LHCN-M2 (cell line): ENCODE measurements around the gene LARGE2. TPM values are rescaled to one million over a fixed set of nuclear protein-coding genes. Genes with fewer than 3 reads are reported as not detected.

Source experiments
- DNase-seq: peaks from one replicate; pipeline ENCODE4 v3.0.0-alpha.2; 2012; ENCODE audit warnings: low read depth
- total RNA-seq: library from RNA; depleted of rRNA; stranded (reverse); fragments of >200 nt; gene quantifications from 2 replicates; pipeline ENCODE4 v1.2.3, GENCODE V29; 2014; rRNA removed

The LARGE2 gene
- total RNA-seq, 1 experiment from 2014 or later: not detected

DNA sequence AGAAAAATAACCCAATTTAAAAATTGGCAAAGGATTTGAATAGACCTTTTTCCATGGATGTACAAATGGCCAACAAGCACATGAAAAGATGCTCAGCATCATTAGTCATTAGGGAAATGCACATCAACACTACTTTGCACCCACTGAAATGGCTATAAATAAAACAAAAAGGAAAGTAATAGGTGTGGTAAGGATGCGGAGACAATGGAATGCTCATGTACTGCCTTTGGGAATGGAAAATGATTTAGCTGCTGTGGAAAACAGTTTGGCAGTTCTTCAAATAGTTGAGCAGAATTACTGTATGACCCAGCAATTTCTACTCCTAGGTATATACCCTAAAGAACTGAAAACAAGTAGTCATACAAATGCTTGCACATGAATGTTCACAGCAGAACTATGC, 37.4 kb downstream of the LARGE2 start:
- peak; percentile 5 for DNase-seq

DNA sequence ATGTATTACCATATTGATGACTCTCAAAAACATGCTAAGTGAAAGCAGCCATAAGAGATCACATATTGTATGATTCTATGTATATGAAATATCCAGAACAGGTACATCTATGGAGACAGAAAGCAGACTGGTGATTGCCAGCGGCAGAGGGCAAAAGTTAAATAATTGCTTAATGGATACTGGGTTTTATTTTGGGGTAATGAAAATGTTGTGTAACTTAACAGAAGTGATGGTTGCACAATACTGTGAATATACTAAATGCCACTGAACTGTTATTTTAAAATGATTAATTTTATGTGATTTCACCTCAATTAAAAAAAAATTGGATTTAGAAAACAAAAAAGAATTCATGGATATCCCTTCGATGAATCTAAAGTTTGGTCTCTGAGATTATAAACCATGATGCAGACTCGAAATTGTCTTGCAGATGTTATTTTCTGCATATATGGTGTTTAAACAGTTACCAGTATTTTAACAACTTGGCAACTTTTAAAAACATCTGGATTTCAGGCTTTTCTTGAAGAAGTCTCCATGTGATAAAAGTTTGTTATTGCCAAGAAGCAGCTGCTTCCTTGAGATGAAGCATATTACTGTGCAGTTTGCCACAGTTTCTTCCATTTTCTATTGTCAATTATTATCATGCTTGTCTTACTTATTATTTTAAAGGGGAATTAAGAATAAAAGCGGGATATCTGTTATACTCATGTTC, 38.1 kb downstream of the LARGE2 start:
- no peak for DNase-seq

DNA sequence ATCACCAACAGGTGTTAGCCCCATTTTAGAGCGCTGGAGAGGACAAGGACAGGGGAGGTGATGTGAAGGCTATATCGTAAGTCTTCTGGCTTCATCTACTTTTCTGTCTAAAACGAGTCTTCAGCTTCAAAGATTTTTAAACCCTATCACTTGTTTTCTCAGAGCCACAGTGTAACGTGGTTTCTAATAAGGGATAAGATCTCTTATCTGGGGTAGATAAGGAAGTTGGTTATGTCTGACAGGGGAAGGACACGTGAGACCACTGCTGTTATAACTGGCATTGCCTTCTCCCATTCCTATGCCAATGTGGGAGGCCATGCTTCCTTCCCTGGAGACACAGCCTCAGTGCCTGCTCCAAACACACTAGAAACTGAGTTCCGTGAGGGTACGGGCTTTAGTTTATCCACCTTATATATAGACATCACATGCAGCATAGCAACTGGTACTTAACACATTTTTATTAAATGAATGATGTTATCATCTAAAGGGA, 39.3 kb downstream of the LARGE2 start:
- no peak for DNase-seq

DNA sequence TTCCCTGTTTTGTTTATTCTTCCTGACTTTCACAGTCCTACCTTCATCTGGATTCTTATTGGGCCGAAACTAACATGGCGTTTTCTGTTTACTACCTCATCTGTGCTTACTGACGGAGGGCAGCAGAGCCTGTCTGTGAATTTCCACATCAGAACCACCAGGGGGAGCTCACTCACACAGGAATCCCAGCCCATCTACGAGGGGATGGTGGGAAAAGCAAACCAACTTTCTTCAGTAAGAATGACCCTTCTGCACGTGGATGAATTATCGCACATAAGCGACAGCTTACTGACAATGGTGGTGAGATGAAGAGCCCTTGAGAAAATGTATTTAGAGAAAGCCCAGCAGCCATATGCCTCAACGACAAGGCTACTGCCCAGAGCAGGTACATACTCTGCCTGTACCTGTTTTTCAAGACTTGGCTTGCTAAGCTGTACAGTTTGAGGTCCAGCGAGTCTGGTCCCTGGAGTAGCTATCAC, 42.5 kb downstream of the LARGE2 start:
- DNase-seq: peak; percentile 70

DNA sequence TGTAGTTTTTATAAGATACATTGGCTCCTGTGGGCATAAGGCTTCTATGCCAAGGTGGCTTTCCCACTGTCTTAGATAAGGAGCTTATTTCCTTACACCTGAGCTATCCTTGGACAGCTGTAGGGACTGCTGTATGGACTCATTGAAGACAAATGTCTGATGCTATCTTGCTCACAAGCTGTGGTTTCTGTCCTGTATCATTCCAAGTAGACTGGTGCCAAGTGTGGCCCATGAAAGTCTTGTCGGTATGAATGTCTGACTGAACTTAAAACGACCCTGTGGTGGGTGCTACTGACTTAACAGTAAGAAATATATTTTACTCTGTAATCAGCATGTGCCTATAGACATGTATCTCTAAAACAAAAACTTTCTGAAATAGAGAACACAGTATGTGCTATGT, 45.0 kb downstream of the LARGE2 start:
- no peak for DNase-seq

DNA sequence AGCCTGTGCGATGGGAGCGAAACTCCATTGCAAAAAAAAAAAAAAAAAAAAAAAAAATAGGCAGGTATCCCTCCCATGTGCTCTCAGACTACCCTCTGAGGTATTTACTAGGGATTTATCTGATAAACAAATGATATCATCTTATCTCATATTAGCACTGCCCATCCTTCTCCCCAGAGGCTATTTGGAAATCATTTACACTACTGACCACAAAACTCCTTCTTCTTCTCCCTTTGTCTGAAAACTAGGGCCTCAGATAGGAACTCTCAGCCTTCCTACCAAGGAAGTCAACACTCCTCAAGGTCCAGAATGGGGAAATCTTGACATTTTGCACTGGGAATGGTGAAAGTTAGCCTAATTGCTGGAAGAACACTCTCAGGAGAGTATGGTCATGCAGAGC, 46.4 kb downstream of the LARGE2 start:
- no peak for DNase-seq

DNA sequence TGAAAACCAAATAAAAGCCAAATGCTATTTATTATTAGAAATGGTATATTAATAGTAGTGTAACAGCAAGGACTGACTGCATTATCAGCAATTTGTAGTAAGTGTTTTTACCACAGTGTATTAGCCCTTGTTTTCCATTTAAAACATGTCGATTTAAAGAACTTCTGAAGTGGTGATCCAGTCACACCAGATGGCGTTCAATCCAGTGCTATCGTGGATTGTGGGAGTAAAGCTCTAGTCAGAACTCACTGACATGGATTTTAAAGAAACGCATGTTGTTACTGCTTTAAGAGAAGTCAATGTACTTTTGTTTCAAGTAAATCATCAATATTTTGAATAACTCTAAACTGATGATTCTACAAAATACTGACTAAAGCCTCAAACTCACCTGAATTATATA, 51.1 kb downstream of the LARGE2 start:
- no peak for DNase-seq

DNA sequence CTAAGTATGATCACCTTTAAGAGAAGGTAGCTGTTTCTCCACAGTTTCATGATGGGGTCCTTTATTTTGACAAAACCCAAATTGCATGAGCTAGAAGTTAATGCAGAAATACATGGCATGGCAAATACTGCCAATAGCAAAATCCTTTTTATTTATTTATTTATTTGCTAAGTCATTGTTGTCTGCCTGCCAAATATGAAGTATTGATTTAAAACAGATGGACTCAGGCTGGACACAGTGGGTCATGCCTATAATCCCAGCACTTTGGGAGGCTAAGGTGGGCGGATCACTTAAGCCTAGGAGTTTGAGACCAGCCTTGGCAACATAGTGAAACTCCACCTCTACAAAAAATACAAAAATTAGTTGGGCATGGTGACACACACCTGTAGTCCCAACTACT, 52.4 kb downstream of the LARGE2 start:
- DNase-seq: no peak

Other genes starting within 250 kb of the LARGE2 start
- 9.6 and 10.8 TPM in 2 replicates for gene SLC35C1, start 117.5 kb upstream of the LARGE2 start, total RNA-seq
- gene CRY2, start 75.2 kb upstream of the LARGE2 start, total RNA-seq: 6.4 and 6.9 TPM in 2 replicates
- gene MAPK8IP1, start 37.0 kb upstream of the LARGE2 start, total RNA-seq: 10.3 and 11.7 TPM in 2 replicates
- gene FREY1, start 15.4 kb upstream of the LARGE2 start, total RNA-seq: 0.63 TPM in 1 of 2 replicates, not detected in the other
- 28.1 and 29.1 TPM in 2 replicates for gene PEX16, start 4.8 kb upstream of the LARGE2 start, total RNA-seq
- 10.1 and 10.7 TPM in 2 replicates for gene PHF21A, start 198.8 kb downstream of the LARGE2 start, total RNA-seq